NCI-H2196 treated with DMSO at 0.1 percent for 48 hours (cell line): ENCODE measurements around the gene RGS13.

ENCODE experiments used
- DNase-seq: peaks from one replicate; lab custom pipeline; 2025; ENCODE audit not compliant: unreplicated experiment; lab: John Stamatoyannopoulos, UW

Gene RGS13

GRCh38 chr1:192626366-192627179, 9.4 kb upstream of the RGS13 start:
- no peak for DNase-seq

GRCh38 chr1:192627901-192628300, 8.0 kb upstream of the RGS13 start:
- DNase-seq: no peak

GRCh38 chr1:192628396-192629057, 7.4 kb upstream of the RGS13 start:
- no peak for DNase-seq

GRCh38 chr1:192629612-192630011, 6.3 kb upstream of the RGS13 start:
- no peak for DNase-seq

- DNase-seq: no peak
Measured at GRCh38 chr1:192630521-192631287, 5.2 kb upstream of the RGS13 start.

- no peak for DNase-seq
Measured at GRCh38 chr1:192631749-192632148, 4.2 kb upstream of the RGS13 start.

GRCh38 chr1:192632188-192632587, 3.8 kb upstream of the RGS13 start:
- no peak for DNase-seq

GRCh38 chr1:192632641-192633532, 3.1 kb upstream of the RGS13 start:
- DNase-seq: no peak

- no peak for DNase-seq
Measured at GRCh38 chr1:192633533-192634253, 2.3 kb upstream of the RGS13 start.

GRCh38 chr1:192635041-192635440, 906 bp upstream of the RGS13 start:
- no peak for DNase-seq

GRCh38 chr1:192639607-192640368, 3.8 kb downstream of the RGS13 start:
- no peak for DNase-seq

- DNase-seq: no peak
Measured at GRCh38 chr1:192652159-192652558, 16.2 kb downstream of the RGS13 start.

- no peak for DNase-seq
Measured at GRCh38 chr1:192654120-192654519, 18.2 kb downstream of the RGS13 start.

GRCh38 chr1:192654591-192655251, 18.8 kb downstream of the RGS13 start:
- no peak for DNase-seq

- DNase-seq: no peak
Measured at GRCh38 chr1:192657760-192658159, 21.8 kb downstream of the RGS13 start.

- DNase-seq: no peak
Measured at GRCh38 chr1:192658255-192658654, 22.3 kb downstream of the RGS13 start.

GRCh38 chr1:192660613-192661012, 24.7 kb downstream of the RGS13 start:
- no peak for DNase-seq

- DNase-seq: no peak
Measured at GRCh38 chr1:192668409-192668983, 32.5 kb downstream of the RGS13 start.

GRCh38 chr1:192669174-192669573, 33.2 kb downstream of the RGS13 start:
- DNase-seq: no peak
